Measurements from ENCODE around the gene TEX29. TPM values are rescaled to one million over a fixed set of nuclear protein-coding genes. Genes with fewer than 3 reads are reported as not detected.

TEX29 gene
- total RNA-seq, 1 experiment from 2014 or later = 0.33 TPM

DNA sequence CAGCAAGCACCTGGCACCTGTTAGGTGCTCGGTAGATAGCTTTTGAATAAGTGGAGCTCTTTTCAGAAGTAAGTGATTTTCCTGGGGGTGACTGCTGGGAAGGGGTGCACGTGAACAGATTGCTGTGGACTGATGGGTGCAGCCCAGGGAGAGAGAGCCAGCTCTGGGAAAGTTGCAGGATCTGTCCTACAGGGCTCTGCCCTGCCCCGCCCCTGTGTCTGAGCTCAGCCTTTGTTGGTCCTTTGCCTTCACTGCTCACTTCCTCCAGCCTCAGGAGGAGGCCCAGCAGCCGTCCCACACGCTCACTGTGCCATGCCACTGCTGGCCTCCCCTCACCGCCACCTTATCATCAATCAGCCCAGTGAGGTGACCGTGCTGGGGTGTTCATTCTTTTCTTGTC, 33.7 kb upstream of the TEX29 start:
- H3K27me3 Mint-ChIP-seq (ENCODE audit: low read depth) = no peaks in the 10 kb centered on the region; the same call in 1 of the 2 replicates
- no peak overlapping the region for H2BK5ac ChIP-seq (ENCODE audit: insufficient read length, low read length)
- H3K23ac ChIP-seq (ENCODE audit: insufficient read length, low read depth, low read length) = no peak overlapping the region
- WGBS (ENCODE audit: extremely low coverage, insufficient read length, low lambda C conversion rate) = no CpG with 5 or more reads among the region's 7 CpGs
- no peak overlapping the region for H3K4me2 ChIP-seq (ENCODE audit: insufficient read depth, insufficient read length, low read length)
- H2AFZ ChIP-seq (ENCODE audit: low read length) = no peak overlapping the region
- H2BK20ac ChIP-seq (ENCODE audit: low read depth, low read length, poor library complexity, severe bottlenecking) = no peak overlapping the region
- H2BK12ac ChIP-seq (ENCODE audit: insufficient read length, low read depth, low read length) = no peak overlapping the region
- no peak overlapping the region for H3T11ph ChIP-seq (ENCODE audit: low read length)
- no peaks in the 10 kb centered on the region for H4K20me1 ChIP-seq (ENCODE audit: control insufficient read depth, insufficient read depth, insufficient read length)
- H3K4me1 ChIP-seq (ENCODE audit: insufficient read depth, low read length) = no peaks in the 10 kb centered on the region
- H3K9me3 ChIP-seq (ENCODE audit: control insufficient read depth, low read depth, low read length) = no peaks in the 10 kb centered on the region
- H3K27me3 ChIP-seq (ENCODE audit: insufficient read depth, low read length) = no peaks in the 10 kb centered on the region
- DNase-seq = no peak
- H3K9ac ChIP-seq (ENCODE audit: extremely low read depth, insufficient read length, low read length) = no peak overlapping the region
- TF ChIP-seq, protein P1, sequence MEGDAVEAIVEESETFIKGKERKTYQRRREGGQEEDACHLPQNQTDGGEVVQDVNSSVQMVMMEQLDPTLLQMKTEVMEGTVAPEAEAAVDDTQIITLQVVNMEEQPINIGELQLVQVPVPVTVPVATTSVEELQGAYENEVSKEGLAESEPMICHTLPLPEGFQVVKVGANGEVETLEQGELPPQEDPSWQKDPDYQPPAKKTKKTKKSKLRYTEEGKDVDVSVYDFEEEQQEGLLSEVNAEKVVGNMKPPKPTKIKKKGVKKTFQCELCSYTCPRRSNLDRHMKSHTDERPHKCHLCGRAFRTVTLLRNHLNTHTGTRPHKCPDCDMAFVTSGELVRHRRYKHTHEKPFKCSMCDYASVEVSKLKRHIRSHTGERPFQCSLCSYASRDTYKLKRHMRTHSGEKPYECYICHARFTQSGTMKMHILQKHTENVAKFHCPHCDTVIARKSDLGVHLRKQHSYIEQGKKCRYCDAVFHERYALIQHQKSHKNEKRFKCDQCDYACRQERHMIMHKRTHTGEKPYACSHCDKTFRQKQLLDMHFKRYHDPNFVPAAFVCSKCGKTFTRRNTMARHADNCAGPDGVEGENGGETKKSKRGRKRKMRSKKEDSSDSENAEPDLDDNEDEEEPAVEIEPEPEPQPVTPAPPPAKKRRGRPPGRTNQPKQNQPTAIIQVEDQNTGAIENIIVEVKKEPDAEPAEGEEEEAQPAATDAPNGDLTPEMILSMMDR (conservative IDR thresholded peaks at IDR 0.05) = no peak
- H3K79me2 ChIP-seq (ENCODE audit: insufficient read depth, low read length) = no peaks in the 10 kb centered on the region
- H3K27ac ChIP-seq (ENCODE audit: insufficient read length, low read depth, low read length) = no peak overlapping the region
- no peak overlapping the region for H4K91ac ChIP-seq (ENCODE audit: insufficient read length, low read depth, low read length)
- no peak overlapping the region for H3K4me3 Mint-ChIP-seq
- no peak overlapping the region for H2BK120ac ChIP-seq (ENCODE audit: low read depth, low read length, poor library complexity, severe bottlenecking)
- no peak overlapping the region for H3K4ac ChIP-seq (ENCODE audit: low read depth, low read length)
- H3K56ac ChIP-seq (ENCODE audit: insufficient read length, low read depth, low read length) = no peak overlapping the region
- no peaks in the 10 kb centered on the region for H3K4me1 Mint-ChIP-seq
- no peak overlapping the region for H4K8ac ChIP-seq (replicated peaks; ENCODE audit: insufficient read length, low read depth, low read length)
- H3K23me2 ChIP-seq (ENCODE audit: insufficient read length, low read depth, low read length, poor library complexity, severe bottlenecking) = no peaks in the 10 kb centered on the region
- H3K79me1 ChIP-seq (ENCODE audit: insufficient read depth, low read depth, low read length, poor library complexity, severe bottlenecking) = no peaks in the 10 kb centered on the region
- no peak overlapping the region for H3K14ac ChIP-seq (ENCODE audit: insufficient read depth, low read length)
- no peak overlapping the region for H3K18ac ChIP-seq (ENCODE audit: insufficient read length, low read depth, low read length)
- H2BK15ac ChIP-seq (ENCODE audit: low read depth, low read length) = no peak overlapping the region
- no peak overlapping the region for H4K5ac ChIP-seq (ENCODE audit: insufficient read length, low read depth, low read length)
- H2AK5ac ChIP-seq (ENCODE audit: insufficient read length, low read length) = no peak overlapping the region
- no peak overlapping the region; a peak in 1 of 7 replicates for H3K27ac Mint-ChIP-seq
- H3K36me3 Mint-ChIP-seq (ENCODE audit: insufficient read depth in 1 of 3, low read depth in 3 of 3) = peaks cover 21 to 62% (median 61%) of the 10 kb centered on the region in 3 experiments
- no peaks in the 10 kb centered on the region for H3K9me3 Mint-ChIP-seq
